SU-DHL-6 (cell line): ENCODE data around the gene KRT77.

Experiments
- CTCF ChIP-seq: fragments of 200-600 bp; sonication (generic); IDR thresholded peaks from one replicate; pipeline ENCODE4 v1.5.1; 2017; ENCODE audit warnings: antibody characterized with exemption, mild to moderate bottlenecking, low read length, moderate library complexity; ENCODE audit not compliant: insufficient read depth, poor library complexity, severe bottlenecking
- EZH2phosphoT487 ChIP-seq: fragments of 200-600 bp; sonication (generic), shearing (Covaris generic); conservative IDR thresholded peaks from 2 replicates; pipeline ENCODE4 v1.6.1; 2018; ENCODE audit warnings: mild to moderate bottlenecking, antibody characterized with exemption, low read length, moderate library complexity, mixed read lengths

- TF ChIP-seq CTCF, result no peak
- TF ChIP-seq EZH2phosphoT487, result no peak
These were observed 23.0 kb downstream of the KRT77 start, which contains the start of gene KRT1 for GRCh38 chr12:52680363-52680762.
